HepG2 (cell line): Measurements from ENCODE around the gene COX4I2. TPM values are rescaled to one million over a fixed set of nuclear protein-coding genes. Genes with fewer than 3 reads are reported as not detected.

Experiments
- BCL3 ChIP-seq: sonication (generic); formaldehyde crosslinking; IDR thresholded peaks from 2 replicates; pipeline ENCODE4 v1.5.1; 2020; ENCODE audit warnings: mild to moderate bottlenecking, missing genetic modification reagents, moderate library complexity
- MTERF4 ChIP-seq: sonication (generic); formaldehyde crosslinking; IDR thresholded peaks from 2 replicates; pipeline ENCODE4 v1.8.0; 2023; ENCODE audit warnings: mild to moderate bottlenecking, missing genetic modification reagents
- MXI1 ChIP-seq: IDR thresholded peaks from 3 replicates; pipeline ENCODE4 v1.6.1; 2012; ENCODE audit warnings: low read depth, low read length, inconsistent platforms, borderline replicate concordance
- NBN ChIP-seq: fragments of 450-650 bp; conservative IDR thresholded peaks from 2 replicates; pipeline ENCODE4 v1.6.1; 2017
- PHF8 ChIP-seq: sonication (generic); formaldehyde crosslinking; IDR thresholded peaks from 2 replicates; pipeline ENCODE4 v1.5.0; 2020; ENCODE audit warnings: missing genetic modification reagents
- POLR2A ChIP-seq, 2 experiments: IDR thresholded peaks; 2 replicates each; pipeline ENCODE4 v1.6.1; 2011; ENCODE audit warnings: low read depth in 2 of 2, low read length in 2 of 2, mild to moderate bottlenecking in 1 of 2, moderate library complexity in 1 of 2; ENCODE audit not compliant: insufficient read depth in 1 of 2
- POLR2AphosphoS2 ChIP-seq: IDR thresholded peaks from 2 replicates; pipeline ENCODE4 v1.6.1; 2011; ENCODE audit warnings: low read depth, low read length, improper control_type of control experiment
- SNAPC2 ChIP-seq: sonication (generic); formaldehyde crosslinking; IDR thresholded peaks from 2 replicates; pipeline ENCODE4 v1.8.1; 2022; ENCODE audit warnings: mild to moderate bottlenecking, missing genetic modification reagents
- WIZ ChIP-seq: sonication (generic); formaldehyde crosslinking; IDR thresholded peaks from 2 replicates; pipeline ENCODE4 v1.5.1; 2020; ENCODE audit warnings: mild to moderate bottlenecking, missing genetic modification reagents
- ZBTB2 ChIP-seq: sonication (generic); formaldehyde crosslinking; IDR thresholded peaks from 2 replicates; pipeline ENCODE4 v1.8.0; 2022; ENCODE audit warnings: low read depth, missing genetic modification reagents
- ZBTB20 ChIP-seq: sonication (generic); formaldehyde crosslinking; IDR thresholded peaks from 2 replicates; pipeline ENCODE4 v1.8.1; 2023; ENCODE audit warnings: missing genetic modification reagents, low read depth, mild to moderate bottlenecking, borderline replicate concordance
- ZBTB43 ChIP-seq: sonication (generic); formaldehyde crosslinking; conservative IDR thresholded peaks from 2 replicates; pipeline ENCODE4 v1.4.0; 2020; ENCODE audit warnings: missing genetic modification reagents
- ZFP36L1 ChIP-seq: sonication (generic); formaldehyde crosslinking; IDR thresholded peaks from 2 replicates; pipeline ENCODE4 v1.8.0; 2022; ENCODE audit warnings: mild to moderate bottlenecking, missing genetic modification reagents, moderate library complexity
- ZNF383 ChIP-seq: sonication (generic); formaldehyde crosslinking; IDR thresholded peaks from 2 replicates; pipeline ENCODE4 v1.4.0; 2020; ENCODE audit warnings: missing genetic modification reagents, mild to moderate bottlenecking, borderline replicate concordance
- ZNF761 ChIP-seq: sonication (generic); formaldehyde crosslinking; conservative IDR thresholded peaks from 2 replicates; pipeline ENCODE4 v1.4.0; 2020; ENCODE audit warnings: mild to moderate bottlenecking, missing genetic modification reagents
- polyA plus RNA-seq, 8 experiments: library from polyadenylated mRNA; depleted of rRNA in 3 of 8; stranded (reverse) in 7 of 8; unstranded in 1 of 8; fragments of >200 nt; fragmentation: Illumina TruSeq in 4 of 8; extraction: Trizol in 4 of 8; gene quantifications; 2 replicates each; pipeline versions ENCODE4 v1.2.1 to v1.2.3, GENCODE V29; 2011 to 2016; ENCODE audit warnings: low read depth in 4 of 8, missing spikeins in 1 of 8, mixed read lengths in 1 of 8; ENCODE audit not compliant: insufficient read depth in 1 of 8
- total RNA-seq, 5 experiments: library from RNA; depleted of rRNA; stranded (reverse); fragments of >200 nt; fragmentation: Illumina TruSeq; extraction: Trizol; gene quantifications; 2 replicates each; pipeline ENCODE4 v1.2.3, GENCODE V29; 2016; ENCODE audit warnings: low read depth in 1 of 5
- TF ChIP-seq, protein P1 (sequence below): sonication (generic); formaldehyde crosslinking; IDR thresholded peaks from 2 replicates; pipeline ENCODE4 v1.4.0; 2020; ENCODE audit warnings: missing genetic modification reagents
- TF ChIP-seq, protein P2 (sequence below): sonication (generic); formaldehyde crosslinking; conservative IDR thresholded peaks from 2 replicates; pipeline ENCODE4 v1.8.1; 2023; ENCODE audit warnings: missing genetic modification reagents
- TF ChIP-seq, protein P3 (sequence below): sonication (generic); formaldehyde crosslinking; IDR thresholded peaks from 2 replicates; pipeline ENCODE4 v1.5.0; 2020; ENCODE audit warnings: missing genetic modification reagents

Gene COX4I2
- total and polyA plus RNA-seq, 2 of the 13 experiments (the other 11 are each of a cell fraction or from before 2014, with no cell fraction given): 1.1 TPM; not detected in 1

DNA sequence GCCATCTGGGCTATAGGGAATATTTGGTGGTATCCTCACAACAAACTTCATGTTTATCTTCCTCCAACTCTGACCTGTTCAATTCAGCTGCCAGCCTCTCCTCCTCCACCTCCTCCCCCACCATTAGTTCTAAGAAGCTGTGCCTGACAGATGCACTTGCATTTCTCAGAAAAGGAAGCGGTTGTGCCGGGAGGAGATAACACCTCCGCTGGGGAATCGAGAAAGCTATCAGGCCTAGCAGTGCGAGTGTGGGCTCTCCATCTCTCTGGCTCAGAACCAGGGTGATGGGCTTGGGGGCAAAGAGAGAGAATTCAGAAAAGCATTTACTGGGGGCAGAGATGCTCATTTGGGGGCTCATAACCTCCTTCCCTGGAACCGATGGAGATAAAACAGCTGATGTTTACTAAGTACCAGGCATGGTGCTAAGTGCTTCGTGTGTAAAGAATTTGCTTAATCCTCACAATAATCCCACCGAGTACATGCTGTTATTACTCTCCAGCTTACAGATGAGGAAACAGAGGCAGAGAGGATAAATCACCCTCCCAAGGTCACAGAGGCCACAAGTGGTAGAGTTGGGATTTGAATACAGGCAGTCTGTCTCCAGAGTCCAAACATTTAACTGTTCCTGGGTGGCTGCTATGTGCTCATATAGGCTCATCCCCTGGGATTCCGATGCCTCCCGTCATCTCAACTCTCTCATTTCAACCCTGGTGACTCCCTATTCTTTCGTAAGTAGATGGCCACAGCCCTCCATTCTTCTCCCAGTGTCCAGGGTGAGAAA, 38.3 kb downstream of the COX4I2 start (continued):
- TF ChIP-seq, protein P1, sequence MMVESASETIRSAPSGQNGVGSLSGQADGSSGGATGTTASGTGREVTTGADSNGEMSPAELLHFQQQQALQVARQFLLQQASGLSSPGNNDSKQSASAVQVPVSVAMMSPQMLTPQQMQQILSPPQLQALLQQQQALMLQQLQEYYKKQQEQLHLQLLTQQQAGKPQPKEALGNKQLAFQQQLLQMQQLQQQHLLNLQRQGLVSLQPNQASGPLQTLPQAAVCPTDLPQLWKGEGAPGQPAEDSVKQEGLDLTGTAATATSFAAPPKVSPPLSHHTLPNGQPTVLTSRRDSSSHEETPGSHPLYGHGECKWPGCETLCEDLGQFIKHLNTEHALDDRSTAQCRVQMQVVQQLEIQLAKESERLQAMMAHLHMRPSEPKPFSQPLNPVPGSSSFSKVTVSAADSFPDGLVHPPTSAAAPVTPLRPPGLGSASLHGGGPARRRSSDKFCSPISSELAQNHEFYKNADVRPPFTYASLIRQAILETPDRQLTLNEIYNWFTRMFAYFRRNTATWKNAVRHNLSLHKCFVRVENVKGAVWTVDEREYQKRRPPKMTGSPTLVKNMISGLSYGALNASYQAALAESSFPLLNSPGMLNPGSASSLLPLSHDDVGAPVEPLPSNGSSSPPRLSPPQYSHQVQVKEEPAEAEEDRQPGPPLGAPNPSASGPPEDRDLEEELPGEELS: no peak
- TF ChIP-seq ZFP36L1 (CRISPR knock-in tag): no peak
- TF ChIP-seq POLR2A (IDR thresholded peaks at IDR 0.05; ENCODE audit: insufficient read depth in 1 of 2, low read depth in 2 of 2, low read length in 2 of 2): peak in 1 of 2 experiments; percentile 34; a peak in 2 of 4 replicates
- TF ChIP-seq NBN: no peak
- TF ChIP-seq, protein P2, sequence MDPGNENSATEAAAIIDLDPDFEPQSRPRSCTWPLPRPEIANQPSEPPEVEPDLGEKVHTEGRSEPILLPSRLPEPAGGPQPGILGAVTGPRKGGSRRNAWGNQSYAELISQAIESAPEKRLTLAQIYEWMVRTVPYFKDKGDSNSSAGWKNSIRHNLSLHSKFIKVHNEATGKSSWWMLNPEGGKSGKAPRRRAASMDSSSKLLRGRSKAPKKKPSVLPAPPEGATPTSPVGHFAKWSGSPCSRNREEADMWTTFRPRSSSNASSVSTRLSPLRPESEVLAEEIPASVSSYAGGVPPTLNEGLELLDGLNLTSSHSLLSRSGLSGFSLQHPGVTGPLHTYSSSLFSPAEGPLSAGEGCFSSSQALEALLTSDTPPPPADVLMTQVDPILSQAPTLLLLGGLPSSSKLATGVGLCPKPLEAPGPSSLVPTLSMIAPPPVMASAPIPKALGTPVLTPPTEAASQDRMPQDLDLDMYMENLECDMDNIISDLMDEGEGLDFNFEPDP: no peak
- no peak for TF ChIP-seq PHF8 (CRISPR knock-in tag)
- 0 out of 2 replicates have a peak, but pooled peaks have one; percentile 31 for TF ChIP-seq ZBTB2
- no peak for TF ChIP-seq SNAPC2 (CRISPR knock-in tag)
- TF ChIP-seq ZBTB43 (CRISPR knock-in tag): no peak
- no peak for TF ChIP-seq ZNF383 (CRISPR knock-in tag)
- TF ChIP-seq ZBTB20: no peak
- no peak for TF ChIP-seq BCL3
- no peak for TF ChIP-seq MXI1
- TF ChIP-seq, protein P3, sequence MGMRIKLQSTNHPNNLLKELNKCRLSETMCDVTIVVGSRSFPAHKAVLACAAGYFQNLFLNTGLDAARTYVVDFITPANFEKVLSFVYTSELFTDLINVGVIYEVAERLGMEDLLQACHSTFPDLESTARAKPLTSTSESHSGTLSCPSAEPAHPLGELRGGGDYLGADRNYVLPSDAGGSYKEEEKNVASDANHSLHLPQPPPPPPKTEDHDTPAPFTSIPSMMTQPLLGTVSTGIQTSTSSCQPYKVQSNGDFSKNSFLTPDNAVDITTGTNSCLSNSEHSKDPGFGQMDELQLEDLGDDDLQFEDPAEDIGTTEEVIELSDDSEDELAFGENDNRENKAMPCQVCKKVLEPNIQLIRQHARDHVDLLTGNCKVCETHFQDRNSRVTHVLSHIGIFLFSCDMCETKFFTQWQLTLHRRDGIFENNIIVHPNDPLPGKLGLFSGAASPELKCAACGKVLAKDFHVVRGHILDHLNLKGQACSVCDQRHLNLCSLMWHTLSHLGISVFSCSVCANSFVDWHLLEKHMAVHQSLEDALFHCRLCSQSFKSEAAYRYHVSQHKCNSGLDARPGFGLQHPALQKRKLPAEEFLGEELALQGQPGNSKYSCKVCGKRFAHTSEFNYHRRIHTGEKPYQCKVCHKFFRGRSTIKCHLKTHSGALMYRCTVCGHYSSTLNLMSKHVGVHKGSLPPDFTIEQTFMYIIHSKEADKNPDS (CRISPR knock-in tag): no peak
- no peak for TF ChIP-seq MTERF4 (CRISPR knock-in tag)
- TF ChIP-seq POLR2AphosphoS2: peak; percentile 30; the same call in 1 of the 2 replicates
- TF ChIP-seq WIZ (CRISPR knock-in tag): no peak
- no peak for TF ChIP-seq ZNF761
